ENCODE results near the gene SEMA5B.

Gene SEMA5B

DNA sequence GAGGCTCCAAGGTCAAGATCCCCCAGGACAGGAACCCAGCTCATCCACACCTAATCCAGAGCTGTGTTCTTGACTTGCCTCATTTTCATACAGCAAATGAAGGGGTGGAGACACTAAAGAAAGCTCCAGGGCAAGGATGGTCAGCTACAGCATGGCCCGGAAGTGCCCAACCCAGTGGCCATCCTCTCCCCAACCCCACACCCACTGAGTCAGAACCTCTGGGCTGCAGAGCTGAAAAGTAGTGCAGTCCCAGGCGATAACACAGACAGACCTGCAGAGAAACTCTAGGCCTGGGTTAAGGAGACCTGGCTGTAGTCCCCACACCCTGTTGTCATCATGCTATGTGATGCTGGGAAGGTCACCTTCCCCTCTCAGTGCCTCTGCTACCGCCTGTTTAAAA, 85.3 kb downstream of the SEMA5B start:
- TF ChIP-seq, protein P1, sequence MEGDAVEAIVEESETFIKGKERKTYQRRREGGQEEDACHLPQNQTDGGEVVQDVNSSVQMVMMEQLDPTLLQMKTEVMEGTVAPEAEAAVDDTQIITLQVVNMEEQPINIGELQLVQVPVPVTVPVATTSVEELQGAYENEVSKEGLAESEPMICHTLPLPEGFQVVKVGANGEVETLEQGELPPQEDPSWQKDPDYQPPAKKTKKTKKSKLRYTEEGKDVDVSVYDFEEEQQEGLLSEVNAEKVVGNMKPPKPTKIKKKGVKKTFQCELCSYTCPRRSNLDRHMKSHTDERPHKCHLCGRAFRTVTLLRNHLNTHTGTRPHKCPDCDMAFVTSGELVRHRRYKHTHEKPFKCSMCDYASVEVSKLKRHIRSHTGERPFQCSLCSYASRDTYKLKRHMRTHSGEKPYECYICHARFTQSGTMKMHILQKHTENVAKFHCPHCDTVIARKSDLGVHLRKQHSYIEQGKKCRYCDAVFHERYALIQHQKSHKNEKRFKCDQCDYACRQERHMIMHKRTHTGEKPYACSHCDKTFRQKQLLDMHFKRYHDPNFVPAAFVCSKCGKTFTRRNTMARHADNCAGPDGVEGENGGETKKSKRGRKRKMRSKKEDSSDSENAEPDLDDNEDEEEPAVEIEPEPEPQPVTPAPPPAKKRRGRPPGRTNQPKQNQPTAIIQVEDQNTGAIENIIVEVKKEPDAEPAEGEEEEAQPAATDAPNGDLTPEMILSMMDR (IDR thresholded peaks at IDR 0.05; ENCODE audit: control insufficient read depth, insufficient read depth, low read depth, low read length, missing control alignments): no peak
- no peak for DNase-seq (ENCODE audit: low read depth)
- no peak overlapping the region for H3K4me3 ChIP-seq (ENCODE audit: control insufficient read depth, low read depth, low read length)

DNA sequence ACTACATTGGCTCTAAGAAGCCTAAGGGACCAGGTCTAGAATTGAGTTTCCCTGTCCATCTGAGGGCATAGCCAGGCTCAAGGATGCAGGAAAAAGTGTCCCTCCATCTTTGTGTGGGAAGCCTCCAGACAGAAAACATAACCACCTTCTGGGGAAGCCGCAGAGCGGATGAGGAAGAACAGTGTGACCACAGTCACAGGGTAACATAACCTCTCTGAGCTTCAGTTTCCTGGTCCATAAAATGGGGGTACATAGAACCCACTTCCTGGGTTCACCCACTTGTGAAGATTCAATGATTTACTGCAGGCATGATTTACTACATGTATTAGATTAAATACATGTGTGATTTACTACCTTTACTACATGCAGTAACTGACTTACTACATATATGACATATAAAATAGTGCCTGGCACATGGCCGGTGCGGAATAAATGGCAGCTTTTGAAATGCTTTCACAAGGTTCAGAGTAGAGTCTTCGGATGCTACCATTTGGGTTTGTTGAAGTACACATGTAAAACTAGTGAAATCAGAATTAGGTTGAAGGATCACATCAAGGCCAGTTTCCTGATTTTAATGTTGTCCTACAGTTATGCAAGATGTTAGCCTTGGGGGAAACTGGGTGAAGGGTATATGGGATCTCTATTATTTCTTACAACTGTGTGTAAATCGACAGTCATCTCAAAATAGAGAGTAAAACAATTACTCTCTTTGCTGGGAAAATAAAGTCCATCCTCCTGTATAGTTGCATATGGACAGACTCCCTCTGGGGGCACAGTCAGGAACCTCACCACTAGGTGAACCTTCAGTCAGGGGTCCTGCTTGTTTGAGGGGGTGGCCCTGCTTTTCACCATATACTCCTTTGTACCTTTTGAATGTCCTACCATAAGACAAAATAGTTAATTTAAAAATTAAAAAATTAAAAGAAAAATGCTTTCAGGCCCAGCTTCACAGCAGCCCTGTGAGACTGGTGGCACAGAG, 86.0 kb downstream of the SEMA5B start:
- H3K4me3 ChIP-seq (ENCODE audit: control insufficient read depth, low read depth, low read length): no peak overlapping the region
- no peak for DNase-seq (ENCODE audit: low read depth)
- TF ChIP-seq, protein P1 (IDR thresholded peaks at IDR 0.05; ENCODE audit: control insufficient read depth, insufficient read depth, low read depth, low read length, missing control alignments): peak; percentile 53

DNA sequence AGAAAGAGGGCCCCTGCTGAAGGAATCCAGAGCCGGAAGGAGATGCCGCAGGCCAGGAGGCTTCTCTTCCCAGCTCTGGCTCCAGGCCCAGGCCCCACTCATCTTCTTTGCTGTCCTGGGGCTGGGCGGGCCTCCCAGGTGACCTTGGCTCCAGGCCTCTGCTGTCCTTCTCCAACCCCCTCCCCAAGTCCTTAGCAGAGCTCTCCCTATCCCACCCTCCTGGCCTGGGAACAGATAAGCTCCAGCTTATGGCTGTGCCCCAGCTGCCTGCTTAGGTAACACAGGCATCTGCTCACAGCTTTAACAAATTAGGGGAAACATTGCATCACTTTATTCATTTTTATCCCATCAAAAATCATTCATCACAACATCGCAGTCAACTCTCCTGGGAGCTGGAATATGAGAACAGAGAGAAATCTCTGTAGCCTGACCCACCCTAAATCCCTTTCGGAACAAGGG, 86.9 kb downstream of the SEMA5B start:
- TF ChIP-seq, protein P1 (IDR thresholded peaks at IDR 0.05; ENCODE audit: control insufficient read depth, insufficient read depth, low read depth, low read length, missing control alignments): no peak
- peak; percentile 4 for DNase-seq (ENCODE audit: low read depth)
- no peak overlapping the region for H3K4me3 ChIP-seq (ENCODE audit: control insufficient read depth, low read depth, low read length)

DNA sequence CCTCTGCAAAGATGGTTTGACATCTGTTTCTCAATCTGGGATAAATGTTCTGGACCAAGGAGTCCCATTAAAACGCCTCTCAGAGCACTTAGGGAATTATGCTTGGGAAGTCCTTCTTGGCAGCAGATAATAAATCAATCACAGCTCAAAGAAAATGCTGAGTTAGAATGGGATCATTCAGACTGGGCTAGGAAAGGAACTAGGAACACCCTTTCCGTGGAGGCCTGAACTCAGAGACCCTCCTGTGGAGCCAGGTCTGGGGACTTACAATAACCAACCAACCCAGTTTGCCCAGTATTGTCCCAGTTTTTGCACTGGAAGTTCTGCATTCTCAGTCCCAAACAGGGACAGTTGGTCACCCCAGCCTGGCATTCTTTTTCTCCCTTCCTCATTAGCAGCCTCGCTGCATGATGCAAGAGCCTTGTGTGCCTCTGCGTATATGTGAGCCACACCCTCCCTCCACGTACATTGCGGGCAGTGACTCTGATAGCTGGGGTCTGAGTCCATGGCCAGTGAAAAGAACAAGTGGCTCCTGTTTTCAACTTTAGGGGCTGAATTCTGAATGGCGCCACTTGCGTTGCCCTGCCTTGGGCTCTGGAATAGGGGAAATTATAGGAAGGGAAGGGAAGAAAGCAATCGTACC, 88.7 kb downstream of the SEMA5B start:
- DNase-seq (ENCODE audit: low read depth): no peak
- H3K4me3 ChIP-seq (ENCODE audit: control insufficient read depth, low read depth, low read length): no peak overlapping the region
- TF ChIP-seq, protein P1 (IDR thresholded peaks at IDR 0.05; ENCODE audit: control insufficient read depth, insufficient read depth, low read depth, low read length, missing control alignments): no peak

DNA sequence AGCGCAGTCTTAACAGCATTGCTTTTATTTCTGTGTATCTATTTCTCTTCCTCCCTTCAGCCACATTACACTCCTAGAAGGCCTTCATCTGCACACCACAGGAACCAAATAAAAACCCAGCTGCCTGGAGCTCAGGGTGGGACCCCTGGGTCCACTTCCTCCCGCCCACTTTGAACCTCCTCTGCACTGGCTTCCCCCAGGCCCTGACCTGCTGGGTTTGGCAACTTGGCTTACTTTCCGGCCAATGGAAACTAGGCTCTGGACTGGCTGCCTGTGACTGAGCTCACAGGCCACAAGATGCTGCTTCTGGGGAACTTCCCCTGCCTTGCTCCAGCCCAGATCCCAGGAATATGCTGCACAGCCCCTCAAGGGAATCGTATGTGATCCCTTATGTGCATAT, 89.8 kb downstream of the SEMA5B start:
- H3K4me3 ChIP-seq (ENCODE audit: control insufficient read depth, low read depth, low read length): no peak overlapping the region
- TF ChIP-seq, protein P1 (IDR thresholded peaks at IDR 0.05; ENCODE audit: control insufficient read depth, insufficient read depth, low read depth, low read length, missing control alignments): no peak
- no peak for DNase-seq (ENCODE audit: low read depth)

DNA sequence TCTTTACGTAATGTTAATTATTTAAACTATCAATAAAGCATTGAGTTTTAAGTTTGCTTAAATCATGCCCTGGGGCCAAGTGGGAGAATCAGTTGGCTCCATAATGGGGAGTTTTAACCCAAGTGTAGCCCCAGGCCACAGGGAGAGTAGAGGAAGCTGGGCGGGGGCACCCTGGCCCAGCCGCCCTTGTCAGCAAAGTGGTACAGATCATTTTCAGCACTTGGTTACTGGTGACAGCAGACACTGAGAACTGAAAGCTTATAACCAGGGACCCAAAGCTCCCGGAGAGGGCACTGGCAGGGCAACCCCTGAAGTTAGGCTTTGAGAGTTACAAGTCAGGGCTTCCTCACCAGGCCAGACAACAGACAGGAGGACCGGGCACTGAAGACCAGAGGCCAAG, 90.6 kb downstream of the SEMA5B start:
- TF ChIP-seq, protein P1 (IDR thresholded peaks at IDR 0.05; ENCODE audit: control insufficient read depth, insufficient read depth, low read depth, low read length, missing control alignments): no peak
- no peak for DNase-seq (ENCODE audit: low read depth)
- H3K4me3 ChIP-seq (ENCODE audit: control insufficient read depth, low read depth, low read length): no peak overlapping the region
